GM18861 (cell line): ENCODE measurements around the gene CHMP3.
"Not testable (repeated sequence)": the region's sequence is repeated elsewhere in the genome, so short reads cannot be mapped to it uniquely, and the experiment has no call there.

Experiments
- ATAC-seq: cut with Tn5 transposase; IDR thresholded peaks from one replicate; pipeline ENCODE4 v1.9.1; 2021; ENCODE audit not compliant: unreplicated experiment

The CHMP3 gene

DNA sequence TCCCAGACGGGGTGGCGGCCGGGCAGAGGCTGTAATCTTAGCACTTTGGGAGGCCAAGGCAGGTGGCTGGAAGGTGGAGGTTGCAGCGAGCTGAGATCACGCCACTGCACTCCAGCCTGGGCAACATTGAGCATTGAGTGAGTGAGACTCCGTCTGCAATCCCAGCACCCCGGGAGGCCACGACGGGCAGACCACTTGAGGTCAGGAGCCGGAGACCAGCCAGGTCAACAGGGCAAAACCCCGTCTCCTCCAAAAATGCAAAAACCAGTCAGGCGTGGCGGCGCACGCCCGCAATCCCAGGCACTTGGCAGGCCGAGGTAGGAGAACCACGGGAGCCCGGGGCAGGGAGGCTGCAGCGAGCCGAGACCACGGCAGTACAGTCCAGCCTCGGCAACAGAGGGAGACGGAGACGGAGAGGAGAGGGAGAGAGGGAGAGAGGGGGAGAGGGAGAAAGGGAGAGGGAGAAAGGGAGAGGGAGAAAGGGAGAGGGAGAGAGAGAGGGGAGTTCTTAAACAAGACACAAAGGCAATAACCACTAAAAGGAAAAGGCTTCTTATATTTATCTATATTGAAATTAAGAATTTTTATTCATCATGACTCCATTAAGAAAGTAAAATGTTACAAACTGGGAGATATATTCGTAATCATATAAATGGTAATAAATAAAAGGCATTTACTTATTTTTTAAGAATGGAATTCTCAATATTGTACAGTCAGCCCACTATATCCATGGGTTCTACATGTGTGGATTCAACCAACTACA, 13.1 kb downstream of the CHMP3 start:
- not testable (repeated sequence) for ATAC-seq

DNA sequence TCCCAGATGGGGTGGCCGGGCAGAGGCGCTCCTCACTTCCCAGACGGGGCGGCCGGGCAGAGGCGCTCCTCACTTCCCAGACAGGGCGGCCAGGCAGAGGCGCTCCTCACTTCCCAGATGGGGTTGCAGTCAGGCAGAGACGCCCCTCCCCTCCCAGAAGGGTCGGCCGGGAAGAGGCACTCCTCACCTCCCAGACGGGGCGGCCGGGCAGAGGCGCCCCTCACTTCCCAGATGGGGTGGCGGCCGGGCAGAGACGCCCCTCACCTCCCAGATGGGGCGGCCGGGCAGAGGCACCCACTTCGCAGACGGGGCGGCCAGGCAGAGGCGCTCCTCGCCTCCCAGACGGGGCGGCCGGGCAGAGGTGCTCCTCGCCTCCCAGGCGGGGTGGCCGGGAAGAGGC, 13.8 kb downstream of the CHMP3 start:
- not testable (repeated sequence) for ATAC-seq

DNA sequence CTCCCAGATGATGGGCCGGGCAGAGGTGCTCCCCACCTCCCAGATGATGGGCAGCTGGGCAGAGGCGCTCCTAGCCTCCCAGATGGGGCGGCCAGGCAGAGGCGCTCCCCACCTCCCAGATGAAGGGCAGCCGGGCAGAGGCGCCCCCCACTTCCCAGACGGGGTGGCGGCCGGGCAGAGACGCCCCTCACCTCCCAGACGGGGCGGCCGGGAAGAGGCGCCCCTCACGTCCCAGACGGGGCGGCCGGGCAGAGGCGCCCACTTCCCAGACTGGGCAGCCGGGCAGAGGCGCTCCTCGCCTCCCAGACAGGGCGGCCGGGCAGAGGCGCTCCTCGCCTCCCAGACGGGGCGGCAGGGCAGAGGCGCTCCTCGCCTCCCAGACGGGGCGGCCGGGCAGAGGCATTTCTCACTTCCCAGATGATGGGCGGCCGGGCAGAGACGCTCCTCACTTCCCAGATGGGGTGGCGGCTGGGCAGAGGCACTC, 14.3 kb downstream of the CHMP3 start:
- ATAC-seq = not testable (repeated sequence)

DNA sequence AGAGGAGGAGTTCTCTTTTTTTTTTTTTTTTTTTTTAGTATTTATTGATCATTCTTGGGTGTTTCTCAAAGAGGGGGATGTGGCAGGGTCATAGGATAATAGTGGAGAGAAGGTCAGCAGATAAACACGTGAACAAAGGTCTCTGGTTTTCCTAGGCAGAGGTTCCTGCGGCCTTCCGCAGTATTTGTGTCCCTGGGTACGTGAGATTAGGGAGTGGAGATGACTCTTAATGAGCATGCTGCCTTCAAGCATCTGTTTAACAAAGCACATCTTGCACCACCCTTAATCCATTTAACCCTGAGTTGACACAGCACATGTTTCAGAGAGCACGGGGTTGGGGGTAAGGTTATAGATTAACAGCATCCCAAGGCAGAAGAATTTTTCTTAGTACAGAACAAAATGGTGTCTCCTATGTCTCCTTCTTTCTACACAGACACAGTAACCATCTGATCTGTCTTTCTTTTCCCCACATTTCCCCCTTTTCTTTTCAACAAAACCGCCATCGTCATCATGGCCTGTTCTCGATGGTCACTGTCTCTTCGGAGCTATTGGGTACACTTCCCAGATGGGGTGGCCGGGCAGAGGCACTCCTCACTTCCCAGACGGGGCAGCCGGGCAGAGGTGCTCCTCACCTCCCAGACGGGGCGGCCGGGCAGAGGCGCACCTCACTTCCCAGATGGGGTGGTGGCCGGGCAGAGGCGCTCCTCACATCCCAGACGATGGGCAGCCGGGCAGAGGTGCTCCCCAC, 14.9 kb downstream of the CHMP3 start:
- ATAC-seq = not testable (repeated sequence)

DNA sequence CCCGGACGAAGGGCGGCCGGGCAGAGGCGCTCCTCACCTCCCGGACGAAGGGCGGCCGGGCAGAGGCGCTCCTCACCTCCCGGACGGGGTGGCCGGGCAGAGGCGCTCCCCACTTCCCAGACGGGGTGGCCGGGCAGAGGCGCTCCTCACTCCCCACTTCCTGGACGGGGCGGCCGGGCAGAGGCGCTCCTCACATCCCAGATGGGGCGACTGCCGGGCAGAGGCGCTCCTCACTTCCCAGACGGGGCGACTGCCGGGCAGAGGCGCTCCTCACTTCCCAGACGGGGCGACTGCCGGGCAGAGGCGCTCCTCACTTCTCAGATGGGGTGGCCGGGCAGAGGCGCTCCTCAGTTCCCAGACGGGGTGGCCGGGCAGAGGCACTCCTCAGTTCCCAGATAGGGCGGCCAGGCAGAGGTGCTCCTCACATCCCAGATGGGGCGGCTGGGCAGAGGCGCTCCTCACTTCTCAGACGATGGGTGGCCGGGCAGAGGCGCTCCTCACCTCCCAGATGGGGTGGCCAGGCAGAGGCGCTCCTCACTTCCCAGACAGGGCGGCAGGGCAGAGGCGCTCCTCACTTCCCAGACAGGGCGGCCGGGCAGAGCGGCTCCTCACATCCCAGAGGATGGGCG, 17.8 kb downstream of the CHMP3 start:
- not testable (repeated sequence) for ATAC-seq

DNA sequence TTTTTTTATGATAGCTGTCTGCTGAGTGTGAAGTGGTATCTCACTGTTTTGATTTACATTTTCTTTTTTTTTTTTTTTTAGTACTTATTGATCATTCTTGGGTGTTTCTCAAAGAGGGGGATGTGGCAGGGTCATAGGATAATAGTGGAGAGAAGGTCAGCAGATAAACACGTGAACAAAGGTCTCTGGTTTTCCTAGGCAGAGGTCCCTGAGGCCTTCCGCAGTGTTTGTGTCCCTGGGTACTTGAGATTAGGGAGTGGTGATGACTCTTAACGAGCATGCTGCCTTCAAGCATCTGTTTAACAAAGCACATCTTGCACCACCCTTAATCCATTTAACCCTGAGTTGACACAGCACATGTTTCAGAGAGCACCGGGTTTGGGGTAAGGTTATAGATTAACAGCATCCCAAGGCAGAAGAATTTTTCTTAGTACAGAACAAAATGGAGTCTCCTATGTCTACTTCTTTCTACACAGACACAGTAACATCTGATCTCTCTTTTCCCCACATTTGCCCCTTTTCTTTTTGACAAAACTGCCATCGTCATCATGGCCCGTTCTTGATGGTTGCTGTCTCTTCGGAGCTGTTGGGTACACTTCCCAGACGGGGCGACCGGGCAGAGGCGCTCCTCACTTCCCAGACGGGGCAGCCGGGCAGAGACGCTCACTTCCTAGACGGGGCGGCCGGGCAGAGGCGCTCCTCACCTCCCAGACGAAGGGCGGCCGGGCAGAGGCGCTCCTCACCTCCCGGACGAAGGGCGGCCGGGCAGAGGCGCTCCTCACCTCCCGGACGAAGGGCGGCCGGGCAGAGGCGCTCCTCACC, 18.8 kb downstream of the CHMP3 start:
- ATAC-seq = not testable (repeated sequence)

DNA sequence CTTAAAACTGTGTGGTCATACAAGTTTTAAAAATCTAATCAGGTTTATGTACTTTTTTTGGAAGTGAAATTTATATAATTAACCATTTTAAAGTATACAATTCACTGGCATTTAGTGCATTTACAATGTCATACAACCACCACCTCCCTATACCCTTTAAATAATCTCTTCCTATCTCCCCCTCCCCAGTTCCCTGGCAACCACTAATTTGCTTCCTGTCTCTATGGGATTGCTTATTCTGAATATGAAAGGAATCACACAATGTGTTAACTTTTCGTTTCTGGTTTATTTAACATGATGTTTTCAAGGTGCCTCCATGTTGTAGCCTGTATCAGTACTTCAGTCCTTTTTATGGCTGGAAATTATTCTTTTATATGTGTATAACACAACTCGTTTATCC, 19.4 kb downstream of the CHMP3 start:
- no peak for ATAC-seq

DNA sequence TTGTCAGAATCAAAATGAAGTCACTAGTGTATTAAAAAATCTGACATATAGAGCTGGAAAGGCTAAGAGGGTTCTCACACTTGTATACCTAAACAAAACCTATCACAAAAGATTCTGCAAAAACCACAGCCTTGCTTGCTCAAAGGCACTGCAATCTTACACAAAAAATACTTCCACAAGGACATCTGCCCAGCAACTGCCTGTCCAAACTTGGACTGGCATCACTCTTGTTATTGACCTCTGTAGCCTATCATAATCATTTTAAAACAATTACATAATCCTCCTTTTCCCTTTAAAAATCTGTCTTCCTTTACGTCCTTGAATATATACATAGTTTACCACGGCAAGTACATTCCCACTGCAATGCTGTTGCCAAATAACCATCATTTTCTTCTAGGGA, 19.9 kb downstream of the CHMP3 start:
- no peak for ATAC-seq

DNA sequence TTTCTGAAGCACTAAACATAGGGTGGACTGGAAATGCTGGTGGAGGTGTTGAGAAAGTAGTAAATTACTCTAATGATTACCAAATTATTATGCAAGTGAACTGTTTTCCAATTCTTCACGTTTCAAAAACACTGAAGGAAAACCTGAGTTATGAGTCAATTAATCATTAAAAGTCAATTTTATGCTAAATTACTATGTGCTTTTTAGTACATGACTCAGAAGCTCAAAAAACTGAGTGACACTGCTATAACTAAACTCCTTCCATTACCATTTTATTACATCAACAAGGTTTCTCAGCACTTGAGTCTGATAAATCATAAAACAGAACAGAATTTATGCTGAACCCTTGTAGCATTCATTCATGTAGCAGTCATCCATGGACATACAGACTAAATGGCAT, 20.4 kb downstream of the CHMP3 start:
- no peak for ATAC-seq

DNA sequence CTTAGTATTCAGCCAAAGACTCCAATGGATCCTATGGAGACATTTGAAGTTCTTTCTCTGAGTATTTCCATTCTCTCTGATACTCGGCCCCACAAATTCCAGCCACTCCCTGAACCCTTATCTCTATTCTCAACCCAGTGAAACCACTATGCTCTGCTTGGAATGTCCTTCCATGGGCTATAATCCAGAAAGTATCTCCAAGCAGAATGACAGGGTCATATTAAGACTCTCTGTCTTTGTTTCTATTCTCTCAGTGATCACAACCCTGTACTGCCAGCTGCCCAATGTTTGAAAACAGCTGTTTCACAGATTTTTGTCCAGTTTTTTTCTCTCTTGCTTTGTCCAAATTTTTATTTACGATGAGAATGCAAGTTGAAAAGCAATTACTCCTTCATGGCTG, 21.9 kb downstream of the CHMP3 start:
- ATAC-seq = no peak

DNA sequence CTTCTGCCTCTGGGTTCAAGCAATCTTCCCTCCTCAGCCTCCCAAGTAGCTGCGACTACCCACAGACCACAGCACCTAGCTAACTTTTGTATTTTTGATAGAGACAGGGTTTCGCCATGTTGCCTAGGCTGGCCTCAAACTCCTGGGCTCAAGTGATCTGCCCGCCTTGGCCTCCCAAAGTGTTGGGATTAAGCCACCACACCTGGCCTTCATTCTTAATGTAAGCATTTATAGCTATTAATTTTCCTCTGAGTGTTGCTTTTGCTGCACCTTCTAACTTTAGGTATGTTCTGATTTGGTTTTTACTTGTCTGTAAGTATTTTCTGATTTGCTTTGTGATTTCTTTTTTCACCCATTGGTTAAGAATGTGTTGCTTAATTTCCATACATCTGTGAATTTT, 29.7 kb downstream of the CHMP3 start:
- ATAC-seq = no peak

DNA sequence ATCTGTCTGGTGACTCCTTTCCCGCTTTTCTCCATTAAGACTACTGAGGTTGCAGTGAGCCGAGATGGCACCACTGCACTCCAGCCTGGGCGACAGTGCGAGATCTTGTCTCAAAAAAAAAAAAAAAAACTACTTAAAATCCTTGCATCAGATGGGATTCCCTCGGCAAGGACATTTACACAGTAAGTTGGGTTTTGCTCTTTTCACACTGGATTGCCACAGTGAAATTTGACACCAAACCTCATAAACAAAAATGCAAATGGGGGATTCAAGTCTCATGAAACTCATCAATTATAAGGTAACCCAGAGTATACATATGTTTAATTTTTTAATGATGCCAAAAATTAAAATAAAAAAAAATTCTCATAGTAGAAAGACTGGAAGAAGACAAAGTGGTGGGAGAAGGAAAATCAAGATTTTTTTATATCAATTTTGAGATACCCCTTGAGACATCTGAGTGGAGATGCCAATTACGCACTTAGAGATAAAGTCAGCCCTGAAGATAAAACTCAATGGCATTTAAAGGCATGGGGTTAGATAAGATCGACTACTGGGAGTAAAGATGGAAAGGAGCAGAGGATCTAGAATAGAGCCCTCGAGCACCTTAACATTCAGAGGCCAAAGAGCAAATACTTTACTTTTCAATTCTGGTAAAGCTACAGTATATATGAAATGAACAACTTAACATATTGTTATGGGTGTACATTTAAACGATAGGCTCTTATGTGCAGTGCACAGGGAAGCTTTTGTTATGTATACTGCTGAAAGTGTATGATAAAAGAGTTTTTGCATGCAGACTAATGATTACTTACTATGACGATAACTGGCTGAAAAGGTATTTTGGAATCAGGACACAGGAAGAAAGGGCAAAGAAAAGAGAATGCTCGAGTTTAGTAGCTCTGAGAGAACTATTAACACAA, 37.6 kb downstream of the CHMP3 start:
- no peak for ATAC-seq

DNA sequence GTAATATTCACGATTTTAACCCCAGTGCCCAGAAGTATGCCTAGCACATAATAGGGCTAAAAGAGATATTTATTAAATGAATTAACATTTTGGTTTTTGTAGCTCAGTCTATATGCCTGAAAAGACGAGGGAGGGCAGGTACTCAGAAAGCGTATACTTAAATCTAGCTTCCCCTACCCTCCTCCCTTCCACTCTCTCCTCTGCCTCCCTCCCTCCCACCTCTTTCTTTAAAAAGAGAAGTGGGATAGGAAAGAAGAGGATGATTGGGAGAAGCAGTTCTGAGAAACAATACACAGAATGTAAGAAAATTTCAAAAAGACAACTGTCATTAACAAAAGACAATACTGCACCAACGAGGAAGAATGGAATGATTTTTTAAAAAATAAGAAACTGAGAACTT, 39.8 kb downstream of the CHMP3 start:
- ATAC-seq = no peak

DNA sequence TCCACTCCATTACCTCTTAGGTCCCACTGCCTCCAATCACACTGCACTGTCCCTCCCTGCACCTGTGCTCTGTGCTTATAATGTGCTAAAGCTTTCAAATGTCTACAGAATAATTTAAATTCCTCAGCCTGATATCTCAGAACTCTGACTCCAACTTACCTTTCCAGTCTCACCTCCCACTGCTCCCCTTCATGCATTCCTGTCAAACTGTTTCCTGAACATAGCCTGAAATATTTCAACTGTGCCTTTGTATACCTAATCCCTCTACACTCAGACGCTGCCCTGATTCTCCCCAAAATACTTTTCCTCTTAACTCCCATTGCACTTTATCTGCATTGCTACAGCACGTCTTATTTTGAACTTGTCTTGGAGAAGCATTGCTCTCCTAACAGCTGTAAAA, 40.5 kb downstream of the CHMP3 start:
- ATAC-seq = no peak

DNA sequence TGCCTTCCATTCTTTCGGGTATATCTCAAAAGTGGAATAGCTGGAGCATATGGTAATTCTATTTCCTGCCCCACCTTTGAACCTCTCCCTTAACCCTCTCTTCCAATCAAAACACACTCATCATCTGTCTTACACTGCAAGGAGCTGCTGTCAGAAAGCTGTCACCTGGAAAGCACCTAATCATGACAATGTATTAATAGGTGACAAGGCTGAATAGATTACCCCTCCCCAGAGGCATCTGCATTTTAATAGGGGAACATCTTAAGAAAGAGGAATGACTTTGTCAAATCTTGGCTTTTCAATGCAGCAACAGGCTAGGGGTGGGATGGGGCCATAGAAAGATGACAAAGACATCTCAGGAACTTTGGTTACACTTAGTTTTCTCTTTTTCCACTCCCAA, 41.3 kb downstream of the CHMP3 start:
- no peak for ATAC-seq

DNA sequence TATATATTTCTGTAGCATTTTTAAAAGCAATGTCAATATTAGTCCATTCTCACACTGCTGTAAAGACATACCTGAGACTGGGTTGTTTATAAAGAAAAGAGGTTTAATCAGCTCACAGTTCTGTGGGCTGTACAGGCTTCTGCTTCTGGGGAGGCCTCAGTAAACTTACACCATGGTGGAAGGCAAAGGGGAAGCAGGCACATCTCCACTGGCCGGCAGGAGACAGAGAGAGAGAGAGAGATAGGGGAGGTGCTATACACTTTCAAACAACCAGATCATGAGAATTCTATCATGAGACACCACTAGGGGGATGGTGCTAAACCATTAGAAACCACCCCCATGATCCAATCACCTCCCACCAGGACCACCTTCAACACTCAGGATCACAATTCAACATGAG, 43.1 kb downstream of the CHMP3 start:
- ATAC-seq = no peak

DNA sequence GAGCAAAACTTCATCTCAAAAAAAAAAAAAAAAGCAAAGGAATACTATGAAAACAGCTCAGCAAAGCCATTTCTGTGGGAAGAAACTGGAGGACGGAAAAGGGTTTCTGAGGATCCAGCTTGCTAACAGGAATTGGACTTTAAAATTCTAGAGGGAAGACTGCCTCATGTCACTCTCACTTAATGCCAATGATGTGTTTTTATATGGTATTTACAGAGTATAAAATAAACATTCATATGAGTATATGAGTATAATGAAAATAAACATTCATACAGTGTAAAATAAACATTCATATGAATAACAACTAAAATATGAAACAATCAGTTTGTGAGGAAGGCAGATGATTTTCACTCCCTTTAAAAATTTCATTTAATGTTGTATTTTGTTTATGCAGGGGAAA, 43.9 kb downstream of the CHMP3 start:
- no peak for ATAC-seq

DNA sequence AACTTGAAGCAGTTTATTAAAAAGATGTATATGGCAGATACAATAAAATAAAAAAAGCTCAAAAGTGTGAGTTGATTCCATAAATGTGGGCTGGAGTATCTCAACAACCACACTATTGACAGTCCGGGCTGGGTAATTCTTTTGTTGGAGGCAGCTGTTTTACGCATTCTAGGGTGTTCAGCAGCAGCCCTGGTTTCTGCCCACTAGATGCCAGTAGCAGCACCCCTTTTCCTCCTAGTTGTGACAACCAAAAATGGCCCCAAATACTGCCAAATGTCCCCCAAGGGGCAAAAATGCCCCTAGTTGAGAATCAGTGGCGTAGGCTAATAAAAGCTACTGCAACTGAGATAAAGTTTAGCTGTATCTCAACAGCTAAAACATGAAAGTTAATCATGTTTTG, 44.8 kb downstream of the CHMP3 start:
- no peak for ATAC-seq

DNA sequence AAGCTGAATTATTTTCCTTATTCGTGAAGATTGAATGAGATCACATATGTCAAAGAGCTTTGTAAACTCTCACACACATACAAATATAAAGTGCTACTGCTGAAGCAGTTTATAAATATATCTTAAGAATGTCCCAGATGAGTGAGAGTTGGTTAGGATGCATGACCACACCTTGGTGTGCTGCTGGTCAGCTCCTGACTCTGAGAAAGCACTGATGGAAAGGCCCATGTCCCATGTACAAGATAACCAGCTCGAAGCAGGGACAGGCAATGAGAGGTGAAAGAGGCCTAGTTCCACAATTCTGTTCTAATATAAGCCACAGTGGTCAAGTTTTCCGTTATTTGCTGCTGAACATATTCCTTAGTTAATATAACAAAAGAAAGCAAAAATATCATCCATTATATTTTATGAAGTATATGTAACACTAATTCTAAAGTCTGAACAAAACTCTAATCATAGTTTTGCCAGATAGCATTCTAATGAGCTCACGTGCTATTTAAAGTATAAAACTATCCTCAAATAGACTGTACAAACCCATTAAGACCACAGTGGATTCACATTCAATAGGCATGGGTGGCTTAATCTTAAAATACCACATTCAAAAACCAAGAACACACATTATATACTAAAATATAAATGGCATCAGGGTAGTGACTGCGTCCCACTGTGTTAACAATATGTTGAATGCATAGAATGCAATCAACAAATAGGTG, 49.1 kb downstream of the CHMP3 start:
- ATAC-seq = no peak
